GM10248 (cell line): ENCODE results near the gene GMEB1.
A peak's percentile ranks its signal among the peaks of the same experiment; 100 is the strongest.
"Not testable (repeated sequence)": the region's sequence is repeated elsewhere in the genome, so short reads cannot be mapped to it uniquely, and the experiment has no call there.

Source experiments
- CTCF ChIA-PET: fragments of 300-600 bp; sonication (Branson Sonifier 250); formaldehyde crosslinking; extraction: SDS; loops from one replicate; lab custom pipeline; 2021; ENCODE audit warnings: antibody characterized with exemption; lab: Yijun Ruan, JAX
- POLR2A ChIA-PET: fragments of 350-650 bp; sonication (Branson Sonifier 250); formaldehyde crosslinking; extraction: SDS; loops from one replicate; lab custom pipeline; 2020; ENCODE audit warnings: antibody characterized with exemption; lab: Yijun Ruan, JAX
- DNase-seq: peaks from one replicate; pipeline ENCODE4 v3.0.0; 2012; ENCODE audit errors: extremely low spot score
- TF ChIP-seq, protein P1 (sequence below): IDR thresholded peaks from 2 replicates; pipeline ENCODE4 v1.5.1; 2012; ENCODE audit warnings: mild to moderate bottlenecking, low read depth; ENCODE audit errors: extremely low read depth, missing control alignments, control extremely low read depth

The GMEB1 gene

DNA sequence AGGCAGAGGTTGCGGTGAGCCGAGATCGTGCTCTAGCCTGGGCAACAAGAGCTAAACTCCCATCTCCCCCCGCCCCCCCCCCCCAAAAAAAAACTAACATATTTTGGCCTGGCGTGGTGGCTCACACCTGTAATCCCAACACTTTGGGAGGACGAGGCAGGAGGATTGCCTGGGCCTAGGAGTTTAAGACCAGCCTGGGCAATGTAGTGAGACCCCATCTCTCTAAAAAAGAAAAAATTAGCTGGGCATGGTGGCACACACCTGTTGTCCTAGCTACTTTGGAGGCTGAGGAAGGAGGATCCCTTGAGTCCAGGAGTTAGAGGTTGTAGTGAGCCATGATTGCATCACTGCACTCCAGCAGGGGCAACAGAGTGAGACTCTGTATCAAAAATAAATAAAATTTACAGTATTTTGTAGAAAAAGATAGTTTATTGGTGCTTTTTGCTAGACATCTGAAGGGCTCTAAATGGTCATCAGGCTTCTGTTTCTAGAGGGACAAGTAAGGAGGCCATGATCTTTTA lies 77.1 kb downstream of the GMEB1 start:
- ChIA-PET POLR2A (interaction anchor here (0.7 kb wide), 1 partner anchor 74 kb away, joined by 5 read pairs; no protein-coding TSS in a partner anchor), CTCF (interaction anchor here (2.1 to 3.4 kb wide), 2 partner anchors 9 to 10 kb away, joined by 6 to 23 read pairs; partner anchors contain the start of gene YTHDF2)
- TF ChIP-seq, protein P1, sequence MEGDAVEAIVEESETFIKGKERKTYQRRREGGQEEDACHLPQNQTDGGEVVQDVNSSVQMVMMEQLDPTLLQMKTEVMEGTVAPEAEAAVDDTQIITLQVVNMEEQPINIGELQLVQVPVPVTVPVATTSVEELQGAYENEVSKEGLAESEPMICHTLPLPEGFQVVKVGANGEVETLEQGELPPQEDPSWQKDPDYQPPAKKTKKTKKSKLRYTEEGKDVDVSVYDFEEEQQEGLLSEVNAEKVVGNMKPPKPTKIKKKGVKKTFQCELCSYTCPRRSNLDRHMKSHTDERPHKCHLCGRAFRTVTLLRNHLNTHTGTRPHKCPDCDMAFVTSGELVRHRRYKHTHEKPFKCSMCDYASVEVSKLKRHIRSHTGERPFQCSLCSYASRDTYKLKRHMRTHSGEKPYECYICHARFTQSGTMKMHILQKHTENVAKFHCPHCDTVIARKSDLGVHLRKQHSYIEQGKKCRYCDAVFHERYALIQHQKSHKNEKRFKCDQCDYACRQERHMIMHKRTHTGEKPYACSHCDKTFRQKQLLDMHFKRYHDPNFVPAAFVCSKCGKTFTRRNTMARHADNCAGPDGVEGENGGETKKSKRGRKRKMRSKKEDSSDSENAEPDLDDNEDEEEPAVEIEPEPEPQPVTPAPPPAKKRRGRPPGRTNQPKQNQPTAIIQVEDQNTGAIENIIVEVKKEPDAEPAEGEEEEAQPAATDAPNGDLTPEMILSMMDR, result no peak
- DNase-seq, result no peak

DNA sequence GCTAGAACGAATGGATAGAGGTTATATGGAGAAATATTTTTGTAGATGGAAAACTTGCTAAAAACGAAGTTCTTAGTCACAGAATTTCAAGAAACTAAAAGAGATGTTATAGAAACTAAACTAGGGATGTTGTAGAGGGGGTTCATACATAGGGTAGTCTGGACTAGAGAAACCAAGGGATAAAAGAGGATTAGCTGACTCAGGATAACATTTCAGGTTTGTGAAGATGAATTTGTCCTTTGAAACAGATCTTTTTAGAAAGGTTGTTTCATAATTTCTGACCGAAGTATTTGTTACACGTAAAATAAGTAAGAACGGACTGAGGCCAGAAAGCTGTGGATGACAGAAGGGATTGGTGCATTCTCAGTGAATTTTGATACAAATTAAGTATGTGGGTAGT lies 81.7 kb downstream of the GMEB1 start:
- POLR2A ChIA-PET, result no interaction called here
- CTCF ChIA-PET, result interaction anchor here (1.0 to 6.5 kb wide), 2 partner anchors 14 to 32 kb away, joined by 3 to 27 read pairs; partner anchors contain the start of gene YTHDF2
- TF ChIP-seq, protein P1, result no peak
- no peak for DNase-seq

DNA sequence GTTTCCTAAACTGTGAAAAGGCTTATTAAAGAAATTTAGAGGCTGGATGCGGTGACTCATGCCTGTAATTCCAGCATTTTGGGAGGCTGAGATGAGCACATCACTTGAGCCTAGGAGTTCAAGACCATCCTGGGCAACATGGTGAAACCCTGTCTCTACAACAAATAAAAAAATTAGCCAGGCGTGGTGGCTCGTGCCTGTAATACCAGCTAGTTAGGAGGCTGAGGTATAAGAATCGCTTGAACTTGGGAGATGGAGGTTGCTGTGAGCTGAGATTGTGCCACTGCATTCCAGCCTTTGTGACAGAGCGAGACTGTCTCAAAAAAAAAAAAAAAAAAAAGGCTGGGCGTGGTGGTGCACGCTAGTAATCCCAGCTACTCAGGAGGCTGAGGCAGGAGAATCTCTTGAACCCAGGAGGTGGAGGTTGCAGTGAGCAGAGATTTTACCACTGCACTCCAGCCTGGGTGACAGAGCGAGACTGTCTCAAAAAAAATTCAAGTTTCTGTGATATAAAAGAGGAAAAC lies 82.2 kb downstream of the GMEB1 start:
- DNase-seq, POLR2A ChIA-PET: not testable (repeated sequence)
- CTCF ChIA-PET, result interaction anchor here (1.0 to 6.5 kb wide), 4 partner anchors 14 to 86 kb away, joined by 3 to 27 read pairs (median 3); partner anchors contain the start of gene YTHDF2

DNA sequence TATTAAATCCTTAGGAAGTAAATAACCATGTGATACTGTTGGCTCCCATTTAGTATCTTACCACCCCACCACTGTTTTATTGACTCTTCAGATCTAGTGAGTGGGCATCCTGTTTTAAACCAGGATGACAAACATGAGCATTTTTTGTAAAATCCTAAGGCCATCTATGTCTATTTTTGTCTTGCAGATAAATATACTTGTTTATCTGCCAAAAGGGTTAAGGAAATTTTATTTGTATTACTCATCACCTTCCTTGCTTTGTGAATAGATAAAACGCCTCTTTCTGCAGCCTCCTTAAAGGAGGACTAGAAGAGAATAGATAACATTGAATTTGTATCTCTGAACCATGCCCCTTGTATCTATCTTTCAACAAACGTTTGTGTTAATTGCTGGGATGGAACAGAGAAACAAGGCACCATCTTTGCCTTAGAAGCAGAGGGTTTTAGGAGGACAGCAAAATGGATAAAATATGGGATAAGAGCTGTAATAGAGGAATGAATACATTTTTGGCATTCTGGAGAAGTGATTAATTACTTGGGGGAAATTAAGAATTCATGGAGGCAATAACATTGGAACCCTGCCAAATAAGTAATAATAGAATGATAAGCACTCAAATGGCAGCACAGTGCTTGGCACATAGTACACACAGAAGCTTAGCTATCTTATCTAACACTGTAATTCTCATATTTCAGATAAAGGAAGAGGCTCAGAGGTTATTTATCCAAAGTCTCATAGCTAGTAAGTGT lies 82.9 kb downstream of the GMEB1 start:
- CTCF ChIA-PET, result interaction anchor here (1.0 to 6.5 kb wide), 7 partner anchors 14 to 392 kb away, joined by 3 to 27 read pairs (median 4); partner anchors contain the start of gene YTHDF2

DNA sequence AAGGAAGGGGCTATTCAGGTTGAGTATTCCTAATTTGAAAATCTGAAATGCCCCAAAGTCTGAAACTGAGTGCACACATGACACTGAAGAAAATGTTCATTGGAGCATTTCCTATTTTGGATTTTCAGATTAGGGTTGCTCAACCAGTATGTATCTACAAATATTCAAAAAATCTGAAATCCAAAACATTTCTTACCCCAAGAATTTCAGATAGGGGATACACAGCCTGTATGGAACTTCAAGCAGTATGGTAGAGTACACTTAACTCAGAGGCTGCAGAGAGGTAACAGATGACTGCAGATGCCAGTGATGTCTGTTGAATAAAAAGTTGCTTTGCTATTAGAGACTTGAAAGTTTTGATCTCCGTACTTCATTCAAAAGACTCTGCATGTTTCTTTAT lies 87.1 kb downstream of the GMEB1 start:
- ChIA-PET POLR2A (interaction anchor here (1.2 kb wide), 1 partner anchor 19 kb away, joined by 4 read pairs; the partner anchor contains the start of gene YTHDF2), CTCF (interaction anchor here (1.0 to 6.5 kb wide), 5 partner anchors 10 to 126 kb away, joined by 3 to 27 read pairs (median 5); partner anchors contain the start of gene YTHDF2)
- DNase-seq, result no peak
- TF ChIP-seq, protein P1, result no peak

More for the DNA sequence above, 82.9 kb downstream of the GMEB1 start:
- TF ChIP-seq, protein P1, result no peak
- DNase-seq, result no peak
- POLR2A ChIA-PET, result no interaction called here

DNA sequence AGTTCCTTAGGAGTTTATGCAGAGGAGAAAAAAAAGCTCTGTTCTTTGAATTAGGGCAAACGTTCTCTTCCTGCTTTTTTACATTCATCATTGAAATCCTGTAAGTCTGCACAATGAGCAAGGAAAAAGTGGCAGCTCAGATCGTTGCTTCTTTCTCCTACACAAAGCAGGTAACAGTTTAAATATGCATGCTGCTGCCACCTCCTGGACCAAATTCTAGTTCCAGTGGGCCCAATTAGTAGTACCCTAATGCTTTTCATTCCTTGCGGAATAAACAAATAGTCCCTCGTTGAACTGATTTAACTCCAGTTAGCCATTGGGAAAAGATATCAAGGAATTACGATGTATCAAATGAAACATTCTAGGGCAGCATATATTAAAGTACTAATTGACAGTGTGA lies 88.3 kb downstream of the GMEB1 start:
- TF ChIP-seq, protein P1, result peak; percentile 8
- CTCF ChIA-PET, result interaction anchor here (1.3 to 1.4 kb wide), 2 partner anchors 20 to 28 kb away, joined by 4 read pairs; partner anchors contain the start of gene YTHDF2
- POLR2A ChIA-PET, result no interaction called here
- DNase-seq, result no peak

DNA sequence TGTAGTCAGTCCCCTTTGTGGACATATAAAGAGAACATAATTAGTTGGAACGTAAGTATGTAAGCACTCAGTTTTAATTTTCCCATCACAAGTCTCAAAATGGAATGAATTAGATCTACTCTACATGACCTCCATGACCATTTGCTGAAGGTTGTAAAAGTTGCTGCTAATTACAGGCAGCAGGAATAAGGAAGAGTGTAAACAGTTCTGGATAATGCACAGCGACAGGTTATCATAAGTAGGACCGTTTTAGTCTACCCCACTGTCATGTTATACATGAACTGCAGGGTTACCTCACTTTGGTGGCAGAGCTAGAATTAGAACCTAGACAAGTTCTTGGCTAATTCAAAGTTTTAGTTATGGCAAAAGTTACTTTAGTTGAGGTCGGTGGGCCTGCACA lies 89.8 kb downstream of the GMEB1 start:
- DNase-seq, result no peak
- ChIA-PET POLR2A (no interaction called here), CTCF (interaction anchor here (1.0 to 1.3 kb wide), 2 partner anchors 9 to 22 kb away, joined by 3 to 5 read pairs; partner anchors contain the start of gene YTHDF2)
- TF ChIP-seq, protein P1, result no peak
